Stimulated activated naive B cell treated with anti-CD40 and anti-IgM and Interleukin-4, amounts not matched to agents 10 μg/mL and 1 μg/mL and 100 μg/mL, for 72 hours (primary cell): ENCODE measurements around the gene ADGRF5.

Experiments
- ATAC-seq, 2 donors: fragments of 150-1000 bp; cut with Tn5 transposase; replicated peaks; 2 replicates each; pipeline ENCODE4 v1.10.0; 2021; ENCODE audit warnings: moderate library complexity in 1 of 2
- DNase-seq: peaks from one replicate; pipeline ENCODE4 v3.0.0; 2021
- H3K27ac Mint-ChIP-seq: one replicate; pipeline ENCODE4 v1.8.0; 2022; ENCODE audit warnings: mild to moderate bottlenecking, mixed read lengths
- H3K27me3 Mint-ChIP-seq, 2 donors: one replicate each; pipeline ENCODE4 v1.8.0; 2022; ENCODE audit warnings: mixed read lengths in 2 of 2
- H3K36me3 Mint-ChIP-seq, 2 donors: one replicate each; pipeline ENCODE4 v1.8.0; 2022; ENCODE audit warnings: mixed read lengths in 2 of 2, mild to moderate bottlenecking in 1 of 2
- H3K4me1 Mint-ChIP-seq, 2 donors: one replicate each; pipeline ENCODE4 v1.8.0; 2022; ENCODE audit warnings: mixed read lengths in 2 of 2, mild to moderate bottlenecking in 1 of 2
- H3K4me3 Mint-ChIP-seq, 2 donors: one replicate each; pipeline ENCODE4 v1.8.0; 2022; ENCODE audit warnings: mild to moderate bottlenecking in 2 of 2, mixed read lengths in 2 of 2, moderate library complexity in 1 of 2
- H3K9me3 Mint-ChIP-seq, 2 donors: one replicate each; pipeline ENCODE4 v1.8.0; 2022; ENCODE audit warnings: mixed read lengths in 2 of 2, mild to moderate bottlenecking in 1 of 2

ADGRF5 gene

GRCh38 chr6:46948699-46949098 is 27.0 kb upstream of the ADGRF5 start:
- DNase-seq, result no peak
- Mint-ChIP-seq H3K27me3 (no peaks in the 10 kb centered on the region), H3K36me3 (no peaks in the 10 kb centered on the region), H3K4me1 (no peaks in the 10 kb centered on the region), H3K27ac (no peak overlapping the region), H3K9me3 (no peaks in the 10 kb centered on the region), H3K4me3 (no peak overlapping the region)
- ATAC-seq, result no peak

- no peak overlapping the region for H3K4me3 Mint-ChIP-seq
- H3K9me3 Mint-ChIP-seq, result no peaks in the 10 kb centered on the region
- no peaks in the 10 kb centered on the region for H3K4me1 Mint-ChIP-seq
- no peaks in the 10 kb centered on the region for H3K27me3 Mint-ChIP-seq
- ATAC-seq (no peak), DNase-seq (no peak)
- H3K27ac Mint-ChIP-seq, result no peak overlapping the region
- H3K36me3 Mint-ChIP-seq, result no peaks in the 10 kb centered on the region
Observed at GRCh38 chr6:46947497-46947896, 25.8 kb upstream of the ADGRF5 start.

- no peak overlapping the region for H3K4me3 Mint-ChIP-seq
- peaks cover 5 to 9% of the 10 kb centered on the region in 2 donors for H3K27me3 Mint-ChIP-seq
- H3K4me1 Mint-ChIP-seq, result no peaks in the 10 kb centered on the region
- no peaks in the 10 kb centered on the region for H3K36me3 Mint-ChIP-seq
- H3K9me3 Mint-ChIP-seq, result no peaks in the 10 kb centered on the region
- H3K27ac Mint-ChIP-seq, result no peak overlapping the region
- DNase-seq (no peak), ATAC-seq (no peak)
Observed at GRCh38 chr6:46940433-46941226, 18.9 kb upstream of the ADGRF5 start.

- Mint-ChIP-seq H3K27ac (no peak overlapping the region), H3K4me1 (no peaks in the 10 kb centered on the region), H3K27me3 (peaks cover 5 to 15% of the 10 kb centered on the region in 2 donors), H3K9me3 (no peaks in the 10 kb centered on the region), H3K4me3 (no peak overlapping the region), H3K36me3 (no peaks in the 10 kb centered on the region)
- ATAC-seq, result no peak
- DNase-seq, result no peak
Observed at GRCh38 chr6:46937642-46938041, 15.9 kb upstream of the ADGRF5 start.

GRCh38 chr6:46935687-46936086 is 13.9 kb upstream of the ADGRF5 start:
- no peaks in the 10 kb centered on the region for H3K36me3 Mint-ChIP-seq
- no peak overlapping the region for H3K4me3 Mint-ChIP-seq
- no peaks in the 10 kb centered on the region for H3K9me3 Mint-ChIP-seq
- DNase-seq (no peak), ATAC-seq (no peak)
- no peak overlapping the region for H3K27ac Mint-ChIP-seq
- peaks cover 5 to 19% of the 10 kb centered on the region in 2 donors for H3K27me3 Mint-ChIP-seq
- H3K4me1 Mint-ChIP-seq, result peaks cover 0 to 3% of the 10 kb centered on the region in 2 donors

GRCh38 chr6:46933751-46934150 is 12.0 kb upstream of the ADGRF5 start:
- Mint-ChIP-seq H3K4me1 (peaks cover 0 to 3% of the 10 kb centered on the region in 2 donors), H3K27ac (no peak overlapping the region), H3K4me3 (no peak overlapping the region), H3K36me3 (no peaks in the 10 kb centered on the region), H3K9me3 (no peaks in the 10 kb centered on the region), H3K27me3 (peaks cover 5 to 16% of the 10 kb centered on the region in 2 donors)
- no peak for DNase-seq
- no peak for ATAC-seq

- peaks cover 0 to 3% of the 10 kb centered on the region in 2 donors for H3K9me3 Mint-ChIP-seq
- H3K4me1 Mint-ChIP-seq, result peaks cover 0 to 3% of the 10 kb centered on the region in 2 donors
- DNase-seq, result no peak
- ATAC-seq, result no peak
- H3K27me3 Mint-ChIP-seq, result peaks cover 5 to 20% of the 10 kb centered on the region in 2 donors
- no peak overlapping the region for H3K27ac Mint-ChIP-seq
- H3K4me3 Mint-ChIP-seq, result no peak overlapping the region
- H3K36me3 Mint-ChIP-seq, result no peaks in the 10 kb centered on the region
Observed at GRCh38 chr6:46932526-46933319, 11.0 kb upstream of the ADGRF5 start.

GRCh38 chr6:46931416-46931815 is 9.7 kb upstream of the ADGRF5 start:
- no peak for ATAC-seq

GRCh38 chr6:46930331-46930730 is 8.6 kb upstream of the ADGRF5 start:
- Mint-ChIP-seq H3K27ac (no peak overlapping the region), H3K4me1 (peaks cover 0 to 3% of the 10 kb centered on the region in 2 donors), H3K9me3 (peaks cover 0 to 3% of the 10 kb centered on the region in 2 donors), H3K27me3 (peaks cover 0 to 14% of the 10 kb centered on the region in 2 donors), H3K36me3 (no peaks in the 10 kb centered on the region), H3K4me3 (no peak overlapping the region)
- ATAC-seq (no peak), DNase-seq (no peak)

More at GRCh38 chr6:46931416-46931815, 9.7 kb upstream of the ADGRF5 start:
- Mint-ChIP-seq H3K27ac (no peak overlapping the region), H3K4me1 (peaks cover 0 to 3% of the 10 kb centered on the region in 2 donors), H3K4me3 (no peak overlapping the region), H3K9me3 (peaks cover 0 to 3% of the 10 kb centered on the region in 2 donors), H3K27me3 (peaks cover 4 to 19% of the 10 kb centered on the region in 2 donors), H3K36me3 (no peaks in the 10 kb centered on the region)
- DNase-seq, result no peak

GRCh38 chr6:46927066-46927465 is 5.3 kb upstream of the ADGRF5 start:
- Mint-ChIP-seq H3K27me3 (peaks cover 0 to 8% of the 10 kb centered on the region in 2 donors), H3K4me3 (no peak overlapping the region), H3K36me3 (no peaks in the 10 kb centered on the region), H3K27ac (no peak overlapping the region), H3K4me1 (peaks cover 0 to 3% of the 10 kb centered on the region in 2 donors), H3K9me3 (peaks cover 3 to 4% of the 10 kb centered on the region in 2 donors)
- ATAC-seq, result no peak
- no peak for DNase-seq

- H3K36me3 Mint-ChIP-seq, result no peaks in the 10 kb centered on the region
- peaks cover 3 to 4% of the 10 kb centered on the region in 2 donors for H3K9me3 Mint-ChIP-seq
- H3K27ac Mint-ChIP-seq, result no peak overlapping the region
- peaks cover 0 to 3% of the 10 kb centered on the region in 2 donors for H3K4me1 Mint-ChIP-seq
- peaks cover 0 to 8% of the 10 kb centered on the region in 2 donors for H3K27me3 Mint-ChIP-seq
- no peak for DNase-seq
- H3K4me3 Mint-ChIP-seq, result no peak overlapping the region
- no peak for ATAC-seq
Observed at GRCh38 chr6:46926481-46926880, 4.7 kb upstream of the ADGRF5 start.

- ATAC-seq (no peak), DNase-seq (no peak)
- H3K27ac Mint-ChIP-seq, result no peak overlapping the region
- H3K4me1 Mint-ChIP-seq, result no peaks in the 10 kb centered on the region
- peaks cover 3 to 4% of the 10 kb centered on the region in 2 donors for H3K9me3 Mint-ChIP-seq
- no peaks in the 10 kb centered on the region for H3K36me3 Mint-ChIP-seq
- H3K4me3 Mint-ChIP-seq, result no peak overlapping the region
- H3K27me3 Mint-ChIP-seq, result peaks cover 0 to 4% of the 10 kb centered on the region in 2 donors
Observed at GRCh38 chr6:46925563-46926253, 4.0 kb upstream of the ADGRF5 start.

GRCh38 chr6:46923476-46923875 is 1.7 kb upstream of the ADGRF5 start:
- no peaks in the 10 kb centered on the region for H3K4me1 Mint-ChIP-seq
- no peak overlapping the region for H3K4me3 Mint-ChIP-seq
- DNase-seq, result no peak
- ATAC-seq, result no peak
- H3K27me3 Mint-ChIP-seq, result peaks cover 0 to 3% of the 10 kb centered on the region in 2 donors
- no peaks in the 10 kb centered on the region for H3K36me3 Mint-ChIP-seq
- no peak overlapping the region for H3K27ac Mint-ChIP-seq
- H3K9me3 Mint-ChIP-seq, result peaks cover 3% of the 10 kb centered on the region in 2 donors

- Mint-ChIP-seq H3K27me3 (peaks cover 1 to 3% of the 10 kb centered on the region in 2 donors), H3K9me3 (peaks cover 1 to 3% of the 10 kb centered on the region in 2 donors), H3K4me3 (no peak overlapping the region), H3K27ac (no peak overlapping the region), H3K4me1 (no peaks in the 10 kb centered on the region), H3K36me3 (no peaks in the 10 kb centered on the region)
- no peak for ATAC-seq
- no peak for DNase-seq
Observed at GRCh38 chr6:46921059-46921458, 679 bp downstream of the ADGRF5 start.
